Thyroid gland (tissue), 4 donors: ENCODE data around the gene AKIRIN1.

Experiments used
- CTCF ChIP-seq, 6 experiments: fragments of 200-600 bp in 3 of 6; fragments of 450-650 bp in 3 of 6; sonication (generic) in 3 of 6; IDR thresholded peaks; one replicate each; pipeline ENCODE4 v1.5.1; 2016 to 2019; ENCODE audit warnings: antibody characterized with exemption in 6 of 6, mild to moderate bottlenecking in 2 of 6, inconsistent platforms in 1 of 6, moderate library complexity in 1 of 6
- POLR2A ChIP-seq, 2 donors: fragments of 450-650 bp; IDR thresholded peaks; one replicate each; pipeline ENCODE4 v1.6.1; 2017; ENCODE audit warnings: antibody characterized with exemption in 2 of 2, mild to moderate bottlenecking in 2 of 2, moderate library complexity in 1 of 2

DNA sequence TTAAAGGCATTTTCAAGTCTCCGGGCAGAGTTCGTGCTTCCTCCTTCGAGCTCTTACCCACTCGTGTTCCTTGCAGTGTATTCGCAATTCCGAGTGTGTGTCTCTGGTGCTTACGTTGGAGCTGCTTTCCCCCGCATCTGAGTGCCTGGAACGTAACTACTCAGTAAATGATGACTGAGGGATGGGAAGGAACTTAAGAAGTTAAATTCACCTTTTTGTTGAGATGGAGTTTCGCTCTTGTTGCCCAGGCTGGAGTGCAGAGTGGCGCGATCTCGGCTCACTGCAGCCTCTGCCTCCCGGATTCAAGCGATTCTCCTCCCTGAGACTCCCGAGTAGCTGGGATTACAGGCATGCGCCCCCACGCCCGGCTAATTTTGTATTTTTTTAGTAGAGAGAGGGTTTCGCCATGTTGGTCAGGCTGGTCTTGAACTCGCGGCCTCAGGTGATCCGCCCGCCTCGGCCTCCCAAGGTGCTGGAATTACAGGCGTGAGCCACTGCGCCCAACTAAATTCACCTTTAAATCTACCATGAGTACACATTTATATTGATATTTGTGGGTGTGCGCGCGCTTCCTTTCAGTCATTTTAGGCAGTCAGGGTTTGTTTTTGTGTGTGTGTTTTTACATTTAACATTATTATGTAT is 35.9 kb downstream of the AKIRIN1 start:
- TF ChIP-seq CTCF (IDR thresholded peaks at IDR 0.05) (no peak), POLR2A (IDR thresholded peaks at IDR 0.05) (no peak)
